NT2/D1 (cell line): ENCODE data around the gene ABCA7.

ENCODE experiments used
- DNase-seq: peaks from one replicate; pipeline ENCODE4 v3.0.0-alpha.2; 2011; ENCODE audit warnings: low read depth, low spot score
- H3K27me3 ChIP-seq: 2 replicates; pipeline ENCODE4 v1.6.0; 2011; ENCODE audit warnings: mild to moderate bottlenecking; ENCODE audit not compliant: insufficient read length, insufficient read depth
- H3K36me3 ChIP-seq: 2 replicates; pipeline ENCODE4 v1.6.1; 2011; ENCODE audit warnings: mild to moderate bottlenecking, low read length, mixed read lengths; ENCODE audit not compliant: insufficient read depth, insufficient read length
- H3K4me1 ChIP-seq: 2 replicates; pipeline ENCODE4 v1.5.1; 2011; ENCODE audit not compliant: insufficient read depth, insufficient read length
- H3K4me3 ChIP-seq: 2 replicates; pipeline ENCODE4 v1.5.1; 2011; ENCODE audit warnings: low read depth; ENCODE audit not compliant: insufficient read length
- H3K9ac ChIP-seq: 2 replicates; pipeline ENCODE4 v1.6.0; 2011; ENCODE audit warnings: low read depth; ENCODE audit not compliant: insufficient read length
- H3K9me3 ChIP-seq: 2 replicates; pipeline ENCODE4 v1.5.1; 2011; ENCODE audit warnings: mild to moderate bottlenecking, low read length; ENCODE audit not compliant: insufficient read depth
- SUZ12 ChIP-seq: IDR thresholded peaks from 2 replicates; pipeline ENCODE4 v1.6.1; 2011; ENCODE audit not compliant: insufficient read length, insufficient read depth; ENCODE audit errors: extremely low read depth
- YY1 ChIP-seq: IDR thresholded peaks from 2 replicates; pipeline ENCODE4 v1.6.1; 2011; ENCODE audit not compliant: insufficient read length, insufficient read depth
- ZNF274 ChIP-seq: IDR thresholded peaks from 2 replicates; pipeline ENCODE4 v1.6.1; 2011; ENCODE audit warnings: mild to moderate bottlenecking, low read depth, low read length

Gene ABCA7

DNA sequence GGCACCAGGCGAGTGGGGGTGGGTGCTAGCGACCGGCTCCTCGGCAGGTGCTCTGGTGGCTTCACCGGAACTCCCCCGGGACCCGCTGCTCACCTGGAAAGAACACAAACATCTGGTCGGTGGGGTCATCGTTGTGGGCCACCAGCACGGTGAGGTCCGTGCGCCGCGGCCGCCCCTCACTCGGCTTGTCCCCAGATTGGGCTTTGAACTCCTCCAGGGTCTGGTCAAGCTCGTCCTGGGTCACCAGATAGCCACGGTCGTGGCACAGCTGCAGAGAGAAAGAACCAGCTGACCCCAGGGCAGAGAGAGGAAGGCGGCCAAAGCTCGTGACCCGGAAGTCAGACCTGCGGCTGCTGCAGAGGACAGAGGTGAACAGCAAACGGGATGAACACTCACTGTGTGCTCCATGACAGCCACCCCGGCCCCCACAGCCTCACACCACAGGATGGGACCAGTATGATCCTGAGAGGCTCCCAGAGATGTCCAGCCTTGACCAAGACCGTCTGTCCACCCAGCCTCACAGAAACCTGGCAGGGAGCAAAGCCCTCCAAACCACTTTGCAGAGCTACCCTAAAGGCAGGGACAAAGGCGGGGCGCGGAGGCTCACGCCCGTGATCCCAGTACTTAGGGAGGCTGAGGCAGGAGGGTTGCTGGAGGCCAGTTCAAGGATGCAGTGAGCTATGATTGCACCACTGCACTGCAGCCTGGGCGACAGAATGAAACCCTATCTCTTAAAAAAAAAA is 54.1 kb downstream of the ABCA7 start:
- no peaks in the 10 kb centered on the region for H3K27me3 ChIP-seq
- no peak for DNase-seq
- H3K36me3 ChIP-seq: peaks cover 43% of the 10 kb centered on the region
- peaks cover 20% of the 10 kb centered on the region for H3K4me1 ChIP-seq
- H3K9ac ChIP-seq: peak overlapping the region; percentile 98
- peak overlapping the region; percentile 87 for H3K4me3 ChIP-seq
- no peaks in the 10 kb centered on the region for H3K9me3 ChIP-seq
- no peak for TF ChIP-seq ZNF274
- TF ChIP-seq SUZ12: no peak
- TF ChIP-seq YY1: no peak

GRCh38 chr19:1094655-1094977 is 54.7 kb downstream of the ABCA7 start:
- DNase-seq: no peak

GRCh38 chr19:1094978-1095701 is 55.2 kb downstream of the ABCA7 start, which contains the start of gene POLR2E:
Gene POLR2E, minus strand, starts transcription at chr19:1095375. Its CDS starts 60 bp downstream, at chr19:1095315.
- Histone ChIP-seq H3K9ac (peak within 1 kb of the TSS; percentile 98), H3K4me1 (peaks cover 19% of the 10 kb centered on the region), H3K27me3 (no peaks in the 10 kb centered on the region), H3K9me3 (no peaks in the 10 kb centered on the region), H3K36me3 (peaks cover 36% of the 10 kb centered on the region), H3K4me3 (peak within 1 kb of the TSS; percentile 87)
- DNase-seq: peak; percentile 97
- TF ChIP-seq YY1 (no peak), ZNF274 (no peak), SUZ12 (no peak)

More at GRCh38 chr19:1094655-1094977, 54.7 kb downstream of the ABCA7 start:
- TF ChIP-seq ZNF274 (no peak), YY1 (no peak), SUZ12 (no peak)
- Histone ChIP-seq H3K9ac (peak overlapping the region; percentile 98), H3K4me3 (peak overlapping the region; percentile 87), H3K27me3 (no peaks in the 10 kb centered on the region), H3K36me3 (peaks cover 37% of the 10 kb centered on the region), H3K9me3 (no peaks in the 10 kb centered on the region), H3K4me1 (peaks cover 19% of the 10 kb centered on the region)

- DNase-seq: no peak
- no peaks in the 10 kb centered on the region for H3K9me3 ChIP-seq
- no peak overlapping the region for H3K9ac ChIP-seq
- H3K4me3 ChIP-seq: no peak overlapping the region
- TF ChIP-seq SUZ12 (no peak), YY1 (no peak), ZNF274 (no peak)
- H3K4me1 ChIP-seq: peaks cover 19% of the 10 kb centered on the region
- peaks cover 14% of the 10 kb centered on the region for H3K36me3 ChIP-seq
- H3K27me3 ChIP-seq: no peaks in the 10 kb centered on the region
These were observed 57.9 kb downstream of the ABCA7 start for GRCh38 chr19:1097810-1098176.

DNA sequence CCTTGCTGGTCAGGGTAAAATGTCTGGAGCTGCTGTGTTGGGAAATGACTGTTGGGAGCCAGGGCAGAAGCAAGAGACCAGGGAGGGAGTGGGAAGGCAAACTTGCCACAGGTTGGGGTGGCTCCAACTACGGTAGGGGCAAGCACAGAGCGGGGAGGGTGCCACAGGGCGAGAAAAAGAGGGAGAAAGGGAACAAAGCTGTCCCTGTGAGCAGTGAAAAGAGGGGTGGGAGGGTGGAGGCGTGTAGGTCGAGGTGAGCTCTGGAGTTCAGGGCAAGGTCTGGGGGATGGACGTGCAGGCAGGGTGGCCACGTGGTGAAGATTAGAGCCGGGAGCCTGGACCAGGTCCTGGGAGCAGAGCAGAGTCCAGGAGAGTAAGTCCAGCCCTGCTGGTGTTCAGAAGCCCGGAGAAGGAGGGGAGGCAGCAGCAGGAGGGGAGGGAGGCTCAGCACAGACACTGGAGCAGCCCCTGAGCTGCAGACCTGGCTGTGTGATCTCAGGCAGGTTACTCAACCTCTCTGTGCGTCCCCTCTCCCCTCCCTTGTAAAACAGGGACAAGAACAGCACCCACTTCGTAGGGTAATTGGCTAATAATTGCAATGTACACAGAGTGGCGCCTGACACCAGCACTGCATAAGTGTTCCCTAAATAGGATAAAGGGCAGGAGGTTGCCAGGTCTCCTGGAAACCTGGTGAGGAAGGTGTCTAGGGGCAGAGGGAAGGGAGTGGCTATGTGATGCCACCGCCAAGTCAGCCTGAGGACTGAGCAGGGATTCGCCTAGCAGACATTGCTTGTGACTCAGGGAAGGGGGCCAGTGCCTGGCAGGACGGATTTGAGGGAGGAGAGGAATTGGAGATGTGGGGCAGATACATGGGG is 58.5 kb downstream of the ABCA7 start:
- Histone ChIP-seq H3K9me3 (no peaks in the 10 kb centered on the region), H3K4me1 (peaks cover 18% of the 10 kb centered on the region), H3K36me3 (peaks cover 9% of the 10 kb centered on the region), H3K4me3 (no peak overlapping the region), H3K9ac (no peak overlapping the region), H3K27me3 (no peaks in the 10 kb centered on the region)
- TF ChIP-seq SUZ12: no peak
- no peak for TF ChIP-seq ZNF274
- TF ChIP-seq YY1: no peak
- no peak for DNase-seq

- Histone ChIP-seq H3K4me1 (peaks cover 17% of the 10 kb centered on the region), H3K4me3 (no peak overlapping the region), H3K27me3 (no peaks in the 10 kb centered on the region), H3K9me3 (no peaks in the 10 kb centered on the region), H3K9ac (peak overlapping the region; percentile 59), H3K36me3 (peaks cover 14% of the 10 kb centered on the region)
- DNase-seq: no peak
- TF ChIP-seq YY1: no peak
These were observed 61.4 kb downstream of the ABCA7 start for GRCh38 chr19:1101337-1101698.
